PC-3 (cell line): ENCODE measurements around the gene FAM53B. TPM values are rescaled to one million over a fixed set of nuclear protein-coding genes. Genes with fewer than 3 reads are reported as not detected.

Source experiments
- ATAC-seq: fragments of 200-7000 bp; cut with Tn5 transposase; 2 replicates; pipeline ENCODE4 v1.9.1; 2020; ENCODE audit warnings: mild to moderate bottlenecking, moderate library complexity
- BruUV-seq: library from RNA; stranded (reverse); fragments of 400-500 nt; replicated peaks from 2 replicates; lab custom pipeline; 2021; lab: Mats Ljungman, UMichigan
- CTCF ChIA-PET: fragments of 300-600 bp; sonication (Branson Sonifier 250); formaldehyde crosslinking; loops from one replicate; lab custom pipeline; 2022; ENCODE audit warnings: antibody characterized with exemption; lab: Charles Lee
- POLR2A ChIA-PET: fragments of 300-600 bp; sonication (Branson Sonifier 250); formaldehyde crosslinking; loops from one replicate; lab custom pipeline; 2022; ENCODE audit warnings: antibody characterized with exemption; ENCODE audit not compliant: unreplicated experiment; lab: Charles Lee
- DNase-seq: peaks from one replicate; pipeline ENCODE4 v3.0.0-alpha.2; 2015
- H2AFZ ChIP-seq: fragments of 300-600 bp; sonication (generic); 2 replicates; pipeline ENCODE4 v1.6.0; 2016; ENCODE audit warnings: antibody characterized with exemption, low read length
- H3F3A ChIP-seq: fragments of 300-600 bp; sonication (generic); one replicate; pipeline ENCODE4 v1.6.0; 2017; ENCODE audit warnings: antibody characterized with exemption, low read length, control low read depth, mild to moderate bottlenecking; ENCODE audit not compliant: unreplicated experiment
- H3K27ac ChIP-seq: fragments of 300-600 bp; sonication (generic); 2 replicates; pipeline ENCODE4 v1.5.1; 2016; ENCODE audit warnings: mild to moderate bottlenecking, low read length
- H3K27me3 ChIP-seq: fragments of 300-600 bp; sonication (generic); 2 replicates; pipeline ENCODE4 v1.6.1; 2016; ENCODE audit warnings: low read length, mixed read lengths
- H3K36me3 ChIP-seq: fragments of 300-600 bp; sonication (generic); 2 replicates; pipeline ENCODE4 v1.6.1; 2016; ENCODE audit warnings: low read depth, mixed run types, low read length, mixed read lengths
- H3K4me1 ChIP-seq: fragments of 300-600 bp; sonication (generic); 2 replicates; pipeline ENCODE4 v1.5.1; 2016; ENCODE audit warnings: low read length; ENCODE audit not compliant: insufficient read depth
- H3K4me2 ChIP-seq: fragments of 300-600 bp; sonication (generic); 2 replicates; pipeline ENCODE4 v1.6.0; 2016; ENCODE audit warnings: low read length
- H3K4me3 ChIP-seq: fragments of 300-600 bp; sonication (generic); 2 replicates; pipeline ENCODE4 v1.5.1; 2016; ENCODE audit warnings: mild to moderate bottlenecking, low read length, mixed read lengths
- H3K79me2 ChIP-seq: fragments of 300-600 bp; sonication (generic); 2 replicates; pipeline ENCODE4 v1.6.1; 2017; ENCODE audit warnings: low read length, mixed read lengths
- H3K9ac ChIP-seq: fragments of 300-600 bp; sonication (generic); 2 replicates; pipeline ENCODE4 v1.6.0; 2016; ENCODE audit warnings: mild to moderate bottlenecking, low read length
- H3K9me2 ChIP-seq: fragments of 300-600 bp; sonication (generic); replicated peaks from 2 replicates; pipeline ENCODE4 v1.6.1; 2016; ENCODE audit warnings: mixed run types, low read length, mixed read lengths
- H3K9me3 ChIP-seq: fragments of 300-600 bp; sonication (generic); 2 replicates; pipeline ENCODE4 v1.6.1; 2016; ENCODE audit warnings: low read length, mixed read lengths
- H4K20me1 ChIP-seq: fragments of 300-600 bp; sonication (generic); 2 replicates; pipeline ENCODE4 v1.6.1; 2016; ENCODE audit warnings: low read length, mixed read lengths
- CTCF ChIP-seq: fragments of 300-600 bp; sonication (generic); conservative IDR thresholded peaks from 2 replicates; pipeline ENCODE4 v1.5.1; 2017; ENCODE audit warnings: antibody characterized with exemption, low read depth, mild to moderate bottlenecking, low read length
- EZH2 ChIP-seq: fragments of 300-600 bp; sonication (generic); IDR thresholded peaks from one replicate; pipeline ENCODE4 v1.6.1; 2017; ENCODE audit warnings: antibody characterized with exemption, mild to moderate bottlenecking, low read length; ENCODE audit not compliant: unreplicated experiment
- EZH2phosphoT487 ChIP-seq: fragments of 300-600 bp; sonication (generic); IDR thresholded peaks from 2 replicates; pipeline ENCODE4 v1.6.1; 2018; ENCODE audit warnings: mild to moderate bottlenecking, antibody characterized with exemption, low read length, borderline replicate concordance
- intact Hi-C: fragments of 100-400 bp; cut with micrococcal nuclease; formaldehyde crosslinking; loops from 2 replicates; pipeline ENCODE4 v1.9.0; 2023
- total RNA-seq: library from RNA; depleted of rRNA; stranded (reverse); fragments of >200 nt; gene quantifications from 2 replicates; pipeline ENCODE4 v1.2.3, GENCODE V29; 2014

FAM53B gene
- total RNA-seq, 1 experiment from 2014 or later, result 19.4 TPM

- Histone ChIP-seq H3K9me3 (no peaks in the 10 kb centered on the region), H3K4me1 (peaks cover 11% of the 10 kb centered on the region), H3K4me2 (no peak overlapping the region), H4K20me1 (no peaks in the 10 kb centered on the region), H3K27me3 (no peaks in the 10 kb centered on the region), H3K27ac (no peak overlapping the region), H3K9me2 (no peaks in the 10 kb centered on the region), H3K79me2 (no peaks in the 10 kb centered on the region), H3K36me3 (no peaks in the 10 kb centered on the region), H3F3A (no peaks in the 10 kb centered on the region), H3K4me3 (no peak overlapping the region), H3K9ac (no peak overlapping the region), H2AFZ (no peak overlapping the region)
- intact Hi-C loops, result no loop called here
- ChIA-PET CTCF (no interaction called here), POLR2A (no interaction called here)
- TF ChIP-seq CTCF (no peak), EZH2 (no peak), EZH2phosphoT487 (no peak)
- no TSS peak for BruUV-seq
- ATAC-seq, result no peak
- DNase-seq, result no peak
These were observed 119.7 kb downstream of the FAM53B start for GRCh38 chr10:124624466-124624865.

- Histone ChIP-seq H3K79me2 (no peaks in the 10 kb centered on the region), H3K9ac (no peak overlapping the region), H3K36me3 (no peaks in the 10 kb centered on the region), H3K27ac (no peak overlapping the region), H2AFZ (no peak overlapping the region), H3K4me3 (no peak overlapping the region), H3K9me2 (no peaks in the 10 kb centered on the region), H3K27me3 (no peaks in the 10 kb centered on the region), H3K4me2 (no peak overlapping the region), H3F3A (no peaks in the 10 kb centered on the region), H3K4me1 (peaks cover 11% of the 10 kb centered on the region), H3K9me3 (no peaks in the 10 kb centered on the region), H4K20me1 (no peaks in the 10 kb centered on the region)
- no peak for ATAC-seq
- CTCF ChIA-PET, result no interaction called here
- no TSS peak for BruUV-seq
- POLR2A ChIA-PET, result no interaction called here
- no peak for TF ChIP-seq CTCF
- TF ChIP-seq EZH2, result no peak
- TF ChIP-seq EZH2phosphoT487, result no peak
- intact Hi-C loops, result no loop called here
- no peak for DNase-seq
These were observed 120.2 kb downstream of the FAM53B start for GRCh38 chr10:124624006-124624405.

GRCh38 chr10:124622866-124623536, 121.2 kb downstream of the FAM53B start:
- POLR2A ChIA-PET, result no interaction called here
- Histone ChIP-seq H2AFZ (no peak overlapping the region), H3K4me3 (no peak overlapping the region), H3K9me2 (no peaks in the 10 kb centered on the region), H3K4me2 (no peak overlapping the region), H3K27me3 (no peaks in the 10 kb centered on the region), H3K9ac (no peak overlapping the region), H3K79me2 (no peaks in the 10 kb centered on the region), H3K27ac (no peak overlapping the region), H4K20me1 (no peaks in the 10 kb centered on the region), H3K36me3 (no peaks in the 10 kb centered on the region), H3F3A (no peaks in the 10 kb centered on the region), H3K4me1 (peaks cover 11% of the 10 kb centered on the region), H3K9me3 (no peaks in the 10 kb centered on the region)
- DNase-seq, result no peak
- TF ChIP-seq EZH2phosphoT487 (no peak), EZH2 (no peak), CTCF (no peak)
- no TSS peak for BruUV-seq
- no peak for ATAC-seq
- CTCF ChIA-PET, result no interaction called here
- intact Hi-C loops, result no loop called here
